H1 (cell line): Measurements from ENCODE around the gene RGMB.
A peak's percentile ranks its signal among the peaks of the same experiment; 100 is the strongest.

Source experiments
- ATF2 ChIP-seq: IDR thresholded peaks from 2 replicates; pipeline ENCODE4 v1.6.1; 2012; ENCODE audit warnings: low read length, inconsistent platforms
- BCL11A ChIP-seq, 2 experiments: IDR thresholded peaks; one replicate each; pipeline ENCODE4 v1.6.1; 2011; ENCODE audit warnings: low read depth in 2 of 2, low read length in 2 of 2, mild to moderate bottlenecking in 2 of 2
- CTCF ChIP-seq, 3 experiments: IDR thresholded peaks; 1 replicate in 2 of 3; 2 replicates in 1 of 3; pipeline versions ENCODE4 v1.5.1 to v1.6.1; 2011; ENCODE audit warnings: low read length in 3 of 3, mild to moderate bottlenecking in 3 of 3, inconsistent platforms in 2 of 3, low read depth in 1 of 3, moderate library complexity in 1 of 3; ENCODE audit not compliant: insufficient read depth in 1 of 3; ENCODE audit errors: control extremely low read depth in 1 of 3
- EZH2 ChIP-seq: fragments of 200-600 bp; sonication (generic); IDR thresholded peaks from 2 replicates; pipeline ENCODE4 v1.7.1; 2012; ENCODE audit warnings: low read depth, mild to moderate bottlenecking, moderate library complexity, low read length, inconsistent platforms; ENCODE audit not compliant: severe bottlenecking
- HDAC6 ChIP-seq: IDR thresholded peaks from one replicate; pipeline ENCODE4 v1.7.1; 2012; ENCODE audit warnings: low read depth, mild to moderate bottlenecking, inconsistent platforms, low read length, moderate library complexity
- JUN ChIP-seq: IDR thresholded peaks from 2 replicates; pipeline ENCODE4 v1.6.1; 2011; ENCODE audit warnings: low read depth, mild to moderate bottlenecking, improper control_type of control experiment, low read length
- POLR2A ChIP-seq, 2 experiments: IDR thresholded peaks; 1 replicate in 1 of 2; 2 replicates in 1 of 2; pipeline ENCODE4 v1.6.1; 2011; ENCODE audit warnings: low read depth in 2 of 2, low read length in 2 of 2, mild to moderate bottlenecking in 2 of 2; ENCODE audit errors: control extremely low read depth in 1 of 2
- POLR2AphosphoS5 ChIP-seq: IDR thresholded peaks from 2 replicates; pipeline ENCODE4 v1.6.1; 2011; ENCODE audit warnings: low read depth, low read length
- SAP30 ChIP-seq: fragments of 300-600 bp; sonication (generic); IDR thresholded peaks from 2 replicates; pipeline ENCODE4 v1.7.1; 2012; ENCODE audit warnings: low read length, moderate library complexity, mild to moderate bottlenecking, inconsistent platforms; ENCODE audit not compliant: insufficient read depth, insufficient replicate concordance
- SRF ChIP-seq: IDR thresholded peaks from 2 replicates; pipeline ENCODE4 v1.6.1; 2011; ENCODE audit warnings: mild to moderate bottlenecking, low read depth, low read length, moderate library complexity
- TAF1 ChIP-seq: IDR thresholded peaks from 2 replicates; pipeline ENCODE4 v1.6.1; 2011; ENCODE audit warnings: mild to moderate bottlenecking, low read depth, low read length
- TAF7 ChIP-seq: optimal IDR thresholded peaks from 2 replicates; pipeline ENCODE3; 2011; ENCODE audit warnings: low read depth, mild to moderate bottlenecking, inconsistent platforms, low read length, moderate library complexity, borderline replicate concordance
- USF2 ChIP-seq: IDR thresholded peaks from 2 replicates; pipeline ENCODE4 v1.6.1; 2011; ENCODE audit warnings: low read length, improper control_type of control experiment
- ZNF274 ChIP-seq: IDR thresholded peaks from 2 replicates; pipeline ENCODE4 v1.7.0; 2012; ENCODE audit warnings: low read length, borderline replicate concordance; ENCODE audit errors: extremely low read depth

- no peak for TF ChIP-seq JUN
- TF ChIP-seq POLR2AphosphoS5, result 0 out of 2 replicates have a peak, but pooled peaks have one; percentile 24
- no peak for TF ChIP-seq POLR2A (IDR thresholded peaks at IDR 0.05; ENCODE audit: control extremely low read depth in 1 of 2, low read depth in 2 of 2, low read length in 2 of 2)
- TF ChIP-seq EZH2, result no peak
- no peak for TF ChIP-seq CTCF (IDR thresholded peaks at IDR 0.05; ENCODE audit: control extremely low read depth in 1 of 3, insufficient read depth in 1 of 3, low read depth in 1 of 3, low read length in 3 of 3)
- no peak for TF ChIP-seq TAF1
- TF ChIP-seq SRF, result no peak
- no peak for TF ChIP-seq ATF2
- TF ChIP-seq USF2, result no peak
- no peak for TF ChIP-seq BCL11A (IDR thresholded peaks at IDR 0.05; ENCODE audit: low read depth in 2 of 2, low read length in 2 of 2)
- TF ChIP-seq ZNF274, result no peak
- no peak for TF ChIP-seq SAP30
- no peak for TF ChIP-seq HDAC6
- TF ChIP-seq TAF7, result no peak
Measured at GRCh38 chr5:98793223-98793622, 19.8 kb downstream of the RGMB start.
